ENCODE measurements around the gene FMO2. TPM values are rescaled to one million over a fixed set of nuclear protein-coding genes. Genes with fewer than 3 reads are reported as not detected.

Gene FMO2
- total and polyA plus RNA-seq, 2 experiments from 2014 or later: not detected

GRCh38 chr1:171180670-171181069, 4.4 kb upstream of the FMO2 start:
- no peaks in the 10 kb centered on the region for H3K9me3 ChIP-seq (ENCODE audit: low read depth)
- H3K27me3 ChIP-seq (replicated peaks; ENCODE audit: insufficient read depth): peaks cover 27% of the 10 kb centered on the region
- no peak overlapping the region for H3K4me2 ChIP-seq (ENCODE audit: unreplicated experiment)
- no peak for DNase-seq
- no peak for TF ChIP-seq EZH2 (IDR thresholded peaks at IDR 0.05; ENCODE audit: insufficient read depth, poor library complexity, severe bottlenecking)
- TF ChIP-seq EZH2phosphoT487 (IDR thresholded peaks at IDR 0.05; ENCODE audit: insufficient read depth, low read depth): no peak
- no peak overlapping the region for H3K9ac ChIP-seq
- no peak overlapping the region for H3K4me3 ChIP-seq
- H3K4me1 ChIP-seq (ENCODE audit: insufficient read depth): no peaks in the 10 kb centered on the region
- no peaks in the 10 kb centered on the region for H3F3A ChIP-seq (ENCODE audit: insufficient read depth)
- H4K20me1 ChIP-seq (ENCODE audit: insufficient read depth): no peaks in the 10 kb centered on the region
- no peaks in the 10 kb centered on the region for H3K9me2 ChIP-seq (ENCODE audit: insufficient read depth)
- H3K27ac ChIP-seq: no peak overlapping the region
- H3K36me3 ChIP-seq (ENCODE audit: low read depth): no peaks in the 10 kb centered on the region
- in situ Hi-C loops (cut with MboI): no loop called here
- no peaks in the 10 kb centered on the region for H3K79me2 ChIP-seq (ENCODE audit: insufficient read depth)
- WGBS, 2 experiments (ENCODE audit: low coverage in 1 of 2, low lambda C conversion rate in 2 of 2, missing lambda C conversion rate in 2 of 2): 81 to 91% methylated on average over 2 of the region's 2 CpGs
- no peak overlapping the region for H2AFZ ChIP-seq

DNA sequence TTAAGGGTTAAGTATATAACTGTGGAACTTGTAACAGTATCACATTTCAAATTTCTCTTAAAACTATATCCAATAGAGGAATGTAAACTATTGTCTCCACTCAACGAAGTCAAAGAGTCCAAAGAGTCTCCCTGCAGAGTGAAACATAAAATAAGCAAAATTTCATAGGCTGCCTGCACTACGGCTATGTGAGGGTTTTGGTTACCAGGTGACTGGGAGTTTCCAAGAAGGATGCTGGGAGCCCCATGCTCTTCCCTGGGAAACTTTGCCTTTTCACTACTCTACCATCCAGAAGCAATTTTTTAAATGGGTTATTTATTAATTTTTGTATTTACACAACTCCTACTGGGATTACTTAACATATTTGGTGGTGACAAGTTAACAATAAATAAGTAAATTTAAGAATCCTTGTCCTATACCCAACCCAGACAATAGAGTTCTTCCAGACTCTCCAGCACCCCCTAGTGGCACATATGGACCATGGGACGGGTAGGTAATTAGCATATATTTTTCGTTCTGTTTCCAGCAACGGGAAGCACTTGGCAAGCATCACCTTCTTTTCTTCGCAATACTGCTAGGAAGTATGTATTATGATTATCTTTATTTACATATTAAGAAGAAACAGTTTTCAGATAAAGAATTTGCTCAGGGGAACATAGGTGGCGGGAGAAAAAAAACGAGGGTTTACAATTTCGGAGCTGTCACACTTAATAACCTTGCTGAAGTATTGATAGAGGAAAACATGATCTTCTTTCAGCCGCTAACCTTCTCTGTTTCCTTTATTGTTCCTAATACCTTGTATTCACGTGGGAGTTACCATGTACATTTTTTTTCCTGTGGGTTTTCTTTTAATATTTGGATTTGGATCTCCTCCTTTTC, 3.5 kb downstream of the FMO2 start:
- in situ Hi-C loops (cut with MboI): no loop called here
- WGBS, 2 experiments (ENCODE audit: low coverage in 1 of 2, low lambda C conversion rate in 2 of 2, missing lambda C conversion rate in 2 of 2): 44 to 46% methylated on average over 11 of the region's 11 CpGs

DNA sequence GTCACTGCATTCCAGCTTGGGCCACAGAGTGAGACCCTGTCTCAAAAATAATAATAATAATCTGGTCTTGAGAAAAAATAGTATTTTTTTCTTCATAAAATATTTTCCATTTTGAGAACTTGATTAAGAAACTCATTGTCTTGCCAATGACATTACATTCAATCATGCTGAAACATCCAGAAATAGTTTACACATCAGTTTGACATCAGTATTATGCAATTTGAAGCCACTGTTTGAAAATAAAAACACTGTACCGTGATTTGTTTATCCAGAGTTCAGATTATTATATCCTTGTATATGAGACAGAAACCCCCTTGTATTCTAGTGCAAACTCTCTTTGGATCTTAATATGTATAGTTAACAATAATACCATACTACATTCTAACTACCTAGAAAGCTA, 6.9 kb downstream of the FMO2 start:
- Histone ChIP-seq H3K4me3 (no peak overlapping the region), H3K36me3 (ENCODE audit: low read depth) (no peaks in the 10 kb centered on the region), H4K20me1 (ENCODE audit: insufficient read depth) (no peaks in the 10 kb centered on the region), H3K4me1 (ENCODE audit: insufficient read depth) (no peaks in the 10 kb centered on the region), H2AFZ (no peak overlapping the region), H3K4me2 (ENCODE audit: unreplicated experiment) (no peak overlapping the region), H3K27ac (no peak overlapping the region), H3F3A (ENCODE audit: insufficient read depth) (no peaks in the 10 kb centered on the region), H3K27me3 (replicated peaks; ENCODE audit: insufficient read depth) (no peaks in the 10 kb centered on the region; the same call in 1 of the 2 replicates), H3K79me2 (ENCODE audit: insufficient read depth) (no peaks in the 10 kb centered on the region), H3K9me2 (ENCODE audit: insufficient read depth) (no peaks in the 10 kb centered on the region), H3K9me3 (ENCODE audit: low read depth) (no peaks in the 10 kb centered on the region), H3K9ac (no peak overlapping the region)
- WGBS, 2 experiments (ENCODE audit: low coverage in 1 of 2, low lambda C conversion rate in 2 of 2, missing lambda C conversion rate in 2 of 2): 5 to 12% methylated on average over 1 of the region's 1 CpG
- TF ChIP-seq EZH2phosphoT487 (IDR thresholded peaks at IDR 0.05; ENCODE audit: insufficient read depth, low read depth): no peak
- TF ChIP-seq EZH2 (IDR thresholded peaks at IDR 0.05; ENCODE audit: insufficient read depth, poor library complexity, severe bottlenecking): no peak
- in situ Hi-C loops (cut with MboI): no loop called here
- DNase-seq: no peak

More for the DNA sequence above, 3.5 kb downstream of the FMO2 start:
- Histone ChIP-seq H3K4me1 (ENCODE audit: insufficient read depth) (no peaks in the 10 kb centered on the region), H3K9me3 (ENCODE audit: low read depth) (no peaks in the 10 kb centered on the region), H3K36me3 (ENCODE audit: low read depth) (no peaks in the 10 kb centered on the region), H2AFZ (no peak overlapping the region), H3K4me2 (ENCODE audit: unreplicated experiment) (no peak overlapping the region), H3K9me2 (ENCODE audit: insufficient read depth) (no peaks in the 10 kb centered on the region), H3K79me2 (ENCODE audit: insufficient read depth) (no peaks in the 10 kb centered on the region), H3K27me3 (replicated peaks; ENCODE audit: insufficient read depth) (peaks cover 14% of the 10 kb centered on the region; the same call in 1 of the 2 replicates), H3K9ac (no peak overlapping the region), H3K27ac (no peak overlapping the region), H3F3A (ENCODE audit: insufficient read depth) (no peaks in the 10 kb centered on the region), H3K4me3 (no peak overlapping the region), H4K20me1 (ENCODE audit: insufficient read depth) (no peaks in the 10 kb centered on the region)
- TF ChIP-seq EZH2 (IDR thresholded peaks at IDR 0.05; ENCODE audit: insufficient read depth, poor library complexity, severe bottlenecking) (no peak), EZH2phosphoT487 (IDR thresholded peaks at IDR 0.05; ENCODE audit: insufficient read depth, low read depth) (no peak)
- peak; percentile 74 for DNase-seq

GRCh38 chr1:171195767-171196166, 10.7 kb downstream of the FMO2 start:
- Histone ChIP-seq H3K9ac (no peak overlapping the region), H3F3A (ENCODE audit: insufficient read depth) (no peaks in the 10 kb centered on the region), H3K9me3 (ENCODE audit: low read depth) (no peaks in the 10 kb centered on the region), H2AFZ (no peak overlapping the region), H3K27me3 (replicated peaks; ENCODE audit: insufficient read depth) (no peaks in the 10 kb centered on the region), H3K9me2 (ENCODE audit: insufficient read depth) (no peaks in the 10 kb centered on the region), H3K4me3 (no peak overlapping the region), H4K20me1 (ENCODE audit: insufficient read depth) (no peaks in the 10 kb centered on the region), H3K36me3 (ENCODE audit: low read depth) (no peaks in the 10 kb centered on the region), H3K4me2 (ENCODE audit: unreplicated experiment) (no peak overlapping the region), H3K79me2 (ENCODE audit: insufficient read depth) (no peaks in the 10 kb centered on the region), H3K4me1 (ENCODE audit: insufficient read depth) (no peaks in the 10 kb centered on the region), H3K27ac (no peak overlapping the region)
- DNase-seq: no peak
- TF ChIP-seq EZH2phosphoT487 (IDR thresholded peaks at IDR 0.05; ENCODE audit: insufficient read depth, low read depth): no peak
- no peak for TF ChIP-seq EZH2 (IDR thresholded peaks at IDR 0.05; ENCODE audit: insufficient read depth, poor library complexity, severe bottlenecking)
- 37 to 48% methylated on average over 3 of the region's 3 CpGs for WGBS, 2 experiments (ENCODE audit: low coverage in 1 of 2, low lambda C conversion rate in 2 of 2, missing lambda C conversion rate in 2 of 2)
- in situ Hi-C loops (cut with MboI): no loop called here

All from GM23248 (cell line).